Measurements from ENCODE around the gene PARD6B. TPM values are rescaled to one million over a fixed set of nuclear protein-coding genes. Genes with fewer than 3 reads are reported as not detected.

Gene PARD6B
- total RNA-seq, 1 donor from 2014 or later = 2.2 TPM

GRCh38 chr20:50783390-50783789, 52.0 kb downstream of the PARD6B start:
- H3K9me3 Mint-ChIP-seq (ENCODE audit: low read depth) = no peaks in the 10 kb centered on the region
- H3K27ac Mint-ChIP-seq (ENCODE audit: unreplicated experiment) = no peak overlapping the region
- H3K27me3 Mint-ChIP-seq (ENCODE audit: low read depth) = no peaks in the 10 kb centered on the region
- H3K4me3 Mint-ChIP-seq (ENCODE audit: unreplicated experiment) = no peak overlapping the region
- peaks cover 6% of the 10 kb centered on the region for H3K4me1 Mint-ChIP-seq (ENCODE audit: low read depth)
- H3K36me3 Mint-ChIP-seq (ENCODE audit: low read depth) = no peaks in the 10 kb centered on the region
- DNase-seq (ENCODE audit: low spot score) = no peak
- TF ChIP-seq CTCF (IDR thresholded peaks at IDR 0.05) = no peak

- no peak for DNase-seq (ENCODE audit: low spot score)
- H3K4me3 Mint-ChIP-seq (ENCODE audit: unreplicated experiment) = no peak overlapping the region
- no peak for TF ChIP-seq CTCF (IDR thresholded peaks at IDR 0.05)
- peaks cover 6% of the 10 kb centered on the region for H3K4me1 Mint-ChIP-seq (ENCODE audit: low read depth)
- no peaks in the 10 kb centered on the region for H3K9me3 Mint-ChIP-seq (ENCODE audit: low read depth)
- no peaks in the 10 kb centered on the region for H3K36me3 Mint-ChIP-seq (ENCODE audit: low read depth)
- H3K27ac Mint-ChIP-seq (ENCODE audit: unreplicated experiment) = no peak overlapping the region
- H3K27me3 Mint-ChIP-seq (ENCODE audit: low read depth) = no peaks in the 10 kb centered on the region
Observed at GRCh38 chr20:50783903-50784302, 52.5 kb downstream of the PARD6B start.

GRCh38 chr20:50784464-50784863, 53.1 kb downstream of the PARD6B start:
- TF ChIP-seq CTCF (IDR thresholded peaks at IDR 0.05) = no peak
- no peak overlapping the region for H3K27ac Mint-ChIP-seq (ENCODE audit: unreplicated experiment)

GRCh38 chr20:50786703-50787102, 55.3 kb downstream of the PARD6B start:
- Mint-ChIP-seq H3K4me3 (ENCODE audit: unreplicated experiment) (no peak overlapping the region), H3K27ac (ENCODE audit: unreplicated experiment) (no peak overlapping the region), H3K36me3 (ENCODE audit: low read depth) (no peaks in the 10 kb centered on the region), H3K9me3 (ENCODE audit: low read depth) (no peaks in the 10 kb centered on the region), H3K27me3 (ENCODE audit: low read depth) (no peaks in the 10 kb centered on the region), H3K4me1 (ENCODE audit: low read depth) (peaks cover 14% of the 10 kb centered on the region)
- no peak for DNase-seq (ENCODE audit: low spot score)
- no peak for TF ChIP-seq CTCF (IDR thresholded peaks at IDR 0.05)

More at GRCh38 chr20:50784464-50784863, 53.1 kb downstream of the PARD6B start:
- no peak for DNase-seq (ENCODE audit: low spot score)
- Mint-ChIP-seq H3K4me3 (ENCODE audit: unreplicated experiment) (no peak overlapping the region), H3K27me3 (ENCODE audit: low read depth) (no peaks in the 10 kb centered on the region), H3K9me3 (ENCODE audit: low read depth) (no peaks in the 10 kb centered on the region), H3K36me3 (ENCODE audit: low read depth) (no peaks in the 10 kb centered on the region), H3K4me1 (ENCODE audit: low read depth) (peaks cover under 1% of the 10 kb centered on the region)

- DNase-seq (ENCODE audit: low spot score) = no peak
- H3K27ac Mint-ChIP-seq (ENCODE audit: unreplicated experiment) = no peak overlapping the region
- H3K36me3 Mint-ChIP-seq (ENCODE audit: low read depth) = no peaks in the 10 kb centered on the region
- H3K27me3 Mint-ChIP-seq (ENCODE audit: low read depth) = no peaks in the 10 kb centered on the region
- H3K4me3 Mint-ChIP-seq (ENCODE audit: unreplicated experiment) = no peak overlapping the region
- no peaks in the 10 kb centered on the region for H3K9me3 Mint-ChIP-seq (ENCODE audit: low read depth)
- TF ChIP-seq CTCF (IDR thresholded peaks at IDR 0.05) = no peak
- H3K4me1 Mint-ChIP-seq (ENCODE audit: low read depth) = peaks cover 14% of the 10 kb centered on the region
Observed at GRCh38 chr20:50787181-50787580, 55.8 kb downstream of the PARD6B start.

Measured in chondrocyte (in vitro differentiated cells).